Measurements from ENCODE around the gene NDUFV1.
"Not testable (repeated sequence)": the region's sequence is repeated elsewhere in the genome, so short reads cannot be mapped to it uniquely, and the experiment has no call there.

NDUFV1 gene

DNA sequence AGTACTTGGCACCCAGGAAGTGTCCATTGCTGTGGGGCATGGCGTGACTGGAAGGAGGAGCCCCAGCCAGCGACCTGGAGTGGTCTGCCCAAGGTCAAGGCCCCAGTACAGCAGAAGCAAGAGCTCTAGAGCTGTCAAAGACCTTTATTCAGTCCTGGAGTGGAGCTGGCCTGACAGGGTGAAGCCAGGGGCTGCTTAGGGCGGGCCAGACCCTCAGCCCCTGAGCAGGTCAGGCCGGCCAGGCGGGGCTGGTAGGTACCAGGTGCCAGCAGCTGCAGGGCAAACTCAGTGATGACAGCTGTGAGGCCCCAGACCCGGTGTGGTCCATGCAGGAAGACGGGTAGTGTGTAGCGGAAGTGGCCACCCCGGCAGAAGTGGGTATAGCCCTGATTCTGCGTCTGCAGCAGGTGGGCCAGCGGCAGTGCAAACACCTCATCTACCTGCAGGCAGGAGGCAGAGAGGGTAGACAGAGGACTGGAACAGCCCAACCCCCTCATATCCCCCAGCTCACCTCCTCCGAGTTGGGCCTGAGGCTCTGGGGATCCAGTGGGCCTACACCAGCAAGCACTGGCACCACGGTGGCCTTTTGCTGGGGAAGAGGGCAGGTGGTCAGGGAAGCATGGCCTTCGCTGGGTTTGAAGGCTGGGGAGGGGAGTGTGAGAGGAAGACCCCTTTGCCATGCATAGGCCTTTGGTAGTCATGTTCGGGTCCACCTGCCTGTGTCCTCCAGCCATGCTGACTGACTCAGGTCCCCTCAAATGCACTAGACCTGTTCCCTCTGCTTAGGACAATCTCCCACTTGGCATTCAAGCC lies 21.3 kb downstream of the NDUFV1 start:
- no peak for DNase-seq

- DNase-seq, result no peak
These were observed 22.1 kb downstream of the NDUFV1 start for GRCh38 chr11:67628710-67629385.

- DNase-seq, result peak; percentile 87
These were observed 22.9 kb downstream of the NDUFV1 start, which contains the start of gene NUDT8 for GRCh38 chr11:67629386-67630227. Gene NUDT8 (minus strand): TSS chr11:67629937. CDS start chr11:67629911, 26 bp downstream.

- peak; percentile 99 for DNase-seq
These were observed 23.6 kb downstream of the NDUFV1 start for GRCh38 chr11:67630228-67630942.

DNA sequence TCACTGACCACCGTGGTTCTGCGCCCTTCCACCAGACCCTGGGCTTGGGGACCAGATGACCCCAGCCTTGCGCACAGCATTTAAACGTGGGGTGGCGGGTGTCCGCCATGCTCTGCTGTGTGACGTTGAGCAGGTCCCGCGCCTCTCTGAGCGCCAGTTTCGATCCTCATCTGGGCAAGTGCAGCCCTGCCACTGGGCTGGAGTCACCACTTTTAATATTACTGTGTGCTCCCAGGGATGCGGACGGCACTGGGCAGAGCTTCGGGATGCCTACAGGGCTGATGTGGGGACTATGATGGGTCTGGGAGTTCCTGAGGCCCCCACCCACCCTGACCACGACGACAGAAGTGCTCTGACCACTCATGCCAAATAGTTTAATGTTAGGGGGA lies 24.2 kb downstream of the NDUFV1 start:
- DNase-seq, result no peak

DNA sequence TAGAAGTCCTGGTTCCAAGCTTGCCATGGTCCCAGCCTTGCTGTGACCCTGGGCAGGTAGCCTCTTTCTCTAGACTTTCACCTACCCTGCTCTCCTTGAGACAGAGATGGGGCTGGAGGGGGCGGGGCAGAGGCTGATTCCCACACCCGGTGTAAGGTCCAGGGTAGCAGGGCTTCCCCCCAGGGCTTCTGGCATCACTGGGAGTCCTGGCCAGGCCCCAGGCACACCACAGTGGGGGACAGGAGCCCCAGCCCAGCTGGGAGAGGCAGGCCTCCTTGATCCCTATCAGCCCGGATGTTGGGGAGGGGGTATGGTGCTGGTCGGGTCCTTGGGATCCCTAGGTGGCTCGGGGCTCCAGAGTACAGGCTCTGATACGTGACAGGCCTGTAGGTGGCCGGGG lies 24.7 kb downstream of the NDUFV1 start:
- no peak for DNase-seq

DNA sequence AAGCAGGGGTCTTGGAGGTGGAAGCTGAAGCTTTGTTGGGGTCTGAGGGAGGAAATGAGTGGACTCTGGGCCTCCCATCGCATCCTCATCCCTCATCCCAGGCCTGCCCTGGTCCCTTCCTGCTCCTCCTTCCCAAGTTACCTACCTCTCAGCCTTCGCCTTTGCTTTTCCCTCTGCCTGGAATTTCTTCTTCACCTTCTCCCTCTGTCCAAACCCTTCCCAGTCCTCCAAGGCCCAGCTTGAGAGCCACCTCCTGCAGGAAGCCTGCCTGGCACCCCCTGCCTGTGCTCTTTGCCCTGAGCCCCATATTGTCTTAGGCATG lies 25.1 kb downstream of the NDUFV1 start:
- no peak for DNase-seq

GRCh38 chr11:67632175-67632981 lies 25.6 kb downstream of the NDUFV1 start:
- DNase-seq, result no peak

DNA sequence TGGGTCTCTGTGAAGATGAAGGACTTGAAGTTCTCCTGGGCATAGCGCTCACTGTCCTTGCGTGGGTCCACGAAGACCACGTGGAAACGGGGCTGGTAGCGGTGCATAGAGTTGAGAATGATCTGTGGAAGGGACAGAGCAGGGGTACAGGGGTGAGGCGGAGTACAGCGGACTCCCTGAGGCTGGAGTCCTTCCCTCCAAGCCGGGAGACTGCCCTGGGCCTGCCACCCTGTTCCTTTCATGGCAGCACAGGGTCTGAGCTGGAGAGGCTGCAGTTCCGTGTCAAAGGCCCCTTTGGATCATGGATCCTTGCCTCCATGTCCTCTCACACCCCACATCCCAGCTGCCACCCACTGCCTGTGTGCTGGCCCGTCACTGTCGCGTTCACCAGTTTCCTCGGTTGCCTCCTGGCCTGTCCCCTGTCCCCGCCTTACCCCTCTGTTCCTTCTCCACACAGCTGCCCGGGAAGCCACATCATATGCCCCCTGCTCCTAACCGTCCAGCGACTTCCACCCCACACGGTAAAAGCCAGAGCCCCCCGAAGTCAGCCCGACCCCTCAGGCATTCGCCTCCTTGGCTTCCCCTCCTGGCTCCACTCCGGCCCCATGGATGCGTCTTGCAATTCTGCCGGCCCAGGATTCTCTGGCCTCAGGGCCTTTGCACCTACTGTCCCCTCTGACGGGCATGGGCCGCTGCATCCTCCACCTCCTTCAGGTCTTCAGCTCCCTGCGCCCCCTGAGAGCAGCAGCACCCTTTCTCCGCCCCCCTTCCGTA lies 26.4 kb downstream of the NDUFV1 start:
- no peak for DNase-seq

DNA sequence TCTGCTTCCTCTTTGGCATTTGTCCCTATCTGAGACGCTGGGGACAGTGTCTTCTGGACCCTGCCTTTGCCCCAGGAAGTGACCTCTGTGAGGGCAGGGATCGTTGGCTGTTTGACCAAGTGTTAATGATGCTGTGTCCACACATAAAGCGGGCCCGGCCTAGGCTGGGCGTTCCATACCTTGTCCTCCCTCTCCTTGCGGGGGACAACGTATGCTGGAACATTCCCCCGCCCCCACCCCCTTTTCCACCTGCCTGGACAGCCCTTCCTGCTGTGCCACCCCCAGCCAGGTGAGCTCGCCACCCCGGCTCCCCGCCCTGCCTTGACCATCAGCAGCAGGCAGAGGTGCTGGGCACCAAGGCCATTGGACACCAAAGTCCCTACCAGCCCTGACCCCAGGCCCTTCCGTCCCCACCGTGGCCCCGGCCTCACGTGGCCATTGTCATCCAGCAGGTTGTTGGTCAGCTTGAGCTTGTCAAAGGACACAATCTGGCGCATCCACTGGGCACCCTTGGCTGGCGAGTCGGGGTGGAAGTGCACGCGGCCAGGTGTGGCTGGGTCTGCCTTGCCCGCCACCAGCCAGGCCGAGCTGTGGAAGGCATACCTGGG lies 27.1 kb downstream of the NDUFV1 start:
- DNase-seq, result no peak

- no peak for DNase-seq
These were observed 27.9 kb downstream of the NDUFV1 start for GRCh38 chr11:67634366-67635230.

- no peak for DNase-seq
These were observed 28.4 kb downstream of the NDUFV1 start for GRCh38 chr11:67635231-67635521.

GRCh38 chr11:67636962-67637361 lies 30.2 kb downstream of the NDUFV1 start:
- no peak for DNase-seq

GRCh38 chr11:67637441-67637840 lies 30.7 kb downstream of the NDUFV1 start:
- DNase-seq, result not testable (repeated sequence)

GRCh38 chr11:67638535-67639437 lies 32.0 kb downstream of the NDUFV1 start:
- DNase-seq, result no peak

GRCh38 chr11:67639438-67639859 lies 32.7 kb downstream of the NDUFV1 start, which contains the start of gene TBX10:
Gene TBX10 (minus strand): TSS chr11:67639763. CDS start chr11:67639472, 291 bp downstream.
- no peak for DNase-seq

DNA sequence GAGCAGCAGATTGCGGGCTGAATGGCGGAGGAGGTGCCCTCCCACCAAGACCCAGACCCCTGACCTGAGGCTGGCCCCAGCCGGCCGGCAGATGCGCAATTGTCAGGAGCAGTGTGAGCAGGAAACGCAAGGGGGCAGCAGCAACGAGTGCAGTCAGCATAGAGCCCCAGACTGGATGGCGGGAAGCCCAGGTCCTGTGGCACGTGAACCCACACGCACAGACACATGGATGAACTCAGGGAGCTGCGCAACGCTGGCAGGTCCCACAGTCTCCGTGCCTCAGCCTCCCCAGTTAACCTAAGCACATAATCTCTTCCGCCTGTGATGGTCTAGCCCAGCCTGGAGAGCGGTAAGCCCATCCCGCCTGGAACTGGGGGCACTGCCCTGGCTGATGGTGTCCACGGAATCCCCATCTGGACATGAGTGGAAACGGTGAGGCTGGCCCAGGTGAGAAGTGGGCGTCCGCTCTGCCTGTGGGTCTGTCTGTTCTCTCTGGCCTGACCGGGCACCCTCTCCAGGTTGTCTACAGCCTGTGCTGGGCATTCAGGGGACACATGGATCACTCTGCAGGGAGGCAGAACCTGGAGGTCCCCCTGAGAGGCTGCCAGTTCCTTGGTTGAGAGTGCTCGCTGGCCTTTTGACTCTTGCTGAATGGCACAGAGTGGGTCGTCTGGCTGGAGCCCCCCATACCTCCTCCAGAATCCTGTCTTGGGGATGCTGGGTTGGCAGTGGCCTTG lies 33.5 kb downstream of the NDUFV1 start:
- DNase-seq, result peak; percentile 57

- DNase-seq, result no peak
These were observed 34.1 kb downstream of the NDUFV1 start for GRCh38 chr11:67640758-67641337.

All from NCI-H82 (cell line).